Heart left ventricle (tissue), 13 donors: ENCODE results near the gene CLDN24.

Experiments used
- CTCF ChIP-seq, 12 donors: fragments of 200-600 bp; sonication (generic) in 4 of 12; IDR thresholded peaks; one replicate each; pipeline versions ENCODE4 v1.5.0 to v1.8.0; 2018 to 2022; ENCODE audit warnings: antibody characterized with exemption in 12 of 12, mild to moderate bottlenecking in 5 of 12
- POLR2A ChIP-seq, 2 donors: fragments of 450-650 bp; IDR thresholded peaks; one replicate each; pipeline ENCODE4 v1.6.1; 2017; ENCODE audit warnings: antibody characterized with exemption in 2 of 2, mild to moderate bottlenecking in 2 of 2, moderate library complexity in 2 of 2
- donor health status: ischemic (EF 13 %, LVEDD 7.1; RV severe dilation, severe dysfunction).
- donor health status: DM: no; HTN: yes; CAD: no.
- donor health status: DM: no; HTN: no; CAD: no.
- donor health status: ischemic (EF 25% LVEDD 6.9; RV normal size, moderate dysfunction).
- donor health status: ischemic (EF 25% LVEDD 5.7; RV mildly dilated, moderate dysfunction).
- donor health status: ischemic (EF 35%, LVEDD 5.7; RV mildly dilated, moderate dysfunction).
- donor health status: nonischemic (EF 11% LVEDD 7.7; RV severe dilation, severe dysfunction).
- donor health status: DM: yes; HTN: yes; CAD: no.
- donor health status: PGD.
- donor health status: ischemic (EF 29% LVEDD 5.4; RV normal size, mild dysfunction).
- donor health status: nonischemic (EF 23%, LVEDD 6.1; RV moderate dilation, normal function).

DNA sequence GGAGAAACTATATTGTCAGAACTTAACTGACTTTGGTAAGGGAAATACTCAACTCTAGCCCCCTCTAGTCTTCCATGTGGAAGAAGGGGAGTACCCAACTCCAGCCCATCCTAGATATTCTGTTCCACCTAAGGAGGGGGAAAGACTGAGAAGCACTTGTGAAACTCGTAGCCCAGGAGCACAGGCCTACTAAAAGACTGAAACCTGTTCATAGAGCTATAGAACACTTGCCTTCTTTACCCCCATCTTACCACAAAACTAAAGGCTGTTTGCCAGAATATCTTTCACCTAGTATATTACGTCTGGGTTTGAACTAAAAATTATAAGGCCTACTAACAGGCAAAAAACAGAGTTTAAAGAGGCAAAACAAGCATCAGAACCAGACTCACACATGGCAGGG lies 17.7 kb downstream of the CLDN24 start:
- TF ChIP-seq CTCF (IDR thresholded peaks at IDR 0.05) (no peak), POLR2A (IDR thresholded peaks at IDR 0.05) (no peak)
